Activated naive CD8-positive, alpha-beta T cell treated with anti-CD3 and anti-CD28 coated beads, Interleukin-2, amount 50 U/mL, for 24 hours (primary cell): ENCODE data around the gene SLC25A21.
"Not testable (repeated sequence)": the region's sequence is repeated elsewhere in the genome, so short reads cannot be mapped to it uniquely, and the experiment has no call there.

Source experiments
- ATAC-seq: fragments of 150-1000 bp; cut with Tn5 transposase; one replicate; pipeline ENCODE4 v1.10.0; 2021
- DNase-seq: peaks from one replicate; pipeline ENCODE4 v3.0.0; 2021
- H3K27ac Mint-ChIP-seq: one replicate; pipeline ENCODE4 v1.8.0; 2021; ENCODE audit warnings: mild to moderate bottlenecking, mixed read lengths
- H3K27me3 Mint-ChIP-seq: one replicate; pipeline ENCODE4 v1.8.0; 2021; ENCODE audit warnings: mixed read lengths
- H3K36me3 Mint-ChIP-seq: one replicate; pipeline ENCODE4 v1.8.0; 2021; ENCODE audit warnings: low read depth, mixed read lengths
- H3K4me1 Mint-ChIP-seq: one replicate; pipeline ENCODE4 v1.8.0; 2021; ENCODE audit warnings: mixed read lengths
- H3K4me3 Mint-ChIP-seq: one replicate; pipeline ENCODE4 v1.8.0; 2021; ENCODE audit warnings: mild to moderate bottlenecking, moderate library complexity, mixed read lengths
- H3K9me3 Mint-ChIP-seq: one replicate; pipeline ENCODE4 v1.8.0; 2021; ENCODE audit warnings: mixed read lengths

SLC25A21 gene

GRCh38 chr14:36997843-36998242, 174.6 kb downstream of the SLC25A21 start:
- no peak overlapping the region for H3K27ac Mint-ChIP-seq

GRCh38 chr14:36996857-36997590, 175.4 kb downstream of the SLC25A21 start:
- DNase-seq (no peak), ATAC-seq (no peak)
- Mint-ChIP-seq H3K27ac (no peak overlapping the region), H3K4me1 (no peaks in the 10 kb centered on the region), H3K36me3 (no peaks in the 10 kb centered on the region), H3K4me3 (no peak overlapping the region), H3K27me3 (no peaks in the 10 kb centered on the region), H3K9me3 (peaks cover 5% of the 10 kb centered on the region)

More at GRCh38 chr14:36997843-36998242, 174.6 kb downstream of the SLC25A21 start:
- H3K27me3 Mint-ChIP-seq, result no peaks in the 10 kb centered on the region
- H3K4me1 Mint-ChIP-seq, result no peaks in the 10 kb centered on the region
- no peak overlapping the region for H3K4me3 Mint-ChIP-seq
- peaks cover 5% of the 10 kb centered on the region for H3K9me3 Mint-ChIP-seq
- no peaks in the 10 kb centered on the region for H3K36me3 Mint-ChIP-seq
- DNase-seq (no peak), ATAC-seq (no peak)

- no peaks in the 10 kb centered on the region for H3K36me3 Mint-ChIP-seq
- DNase-seq (no peak), ATAC-seq (no peak)
- H3K27me3 Mint-ChIP-seq, result no peaks in the 10 kb centered on the region
- peaks cover 5% of the 10 kb centered on the region for H3K9me3 Mint-ChIP-seq
- no peaks in the 10 kb centered on the region for H3K4me1 Mint-ChIP-seq
- H3K4me3 Mint-ChIP-seq, result no peak overlapping the region
- H3K27ac Mint-ChIP-seq, result no peak overlapping the region
These were observed 176.1 kb downstream of the SLC25A21 start for GRCh38 chr14:36996133-36996856.

GRCh38 chr14:36989806-36990205, 182.6 kb downstream of the SLC25A21 start:
- Mint-ChIP-seq H3K36me3 (no peaks in the 10 kb centered on the region), H3K4me1 (no peaks in the 10 kb centered on the region)
- no peak for ATAC-seq

GRCh38 chr14:36988989-36989388, 183.4 kb downstream of the SLC25A21 start:
- H3K27me3 Mint-ChIP-seq, result no peaks in the 10 kb centered on the region
- no peak overlapping the region for H3K4me3 Mint-ChIP-seq
- no peak overlapping the region for H3K27ac Mint-ChIP-seq

More at GRCh38 chr14:36989806-36990205, 182.6 kb downstream of the SLC25A21 start:
- Mint-ChIP-seq H3K9me3 (peaks cover 11% of the 10 kb centered on the region), H3K4me3 (no peak overlapping the region), H3K27ac (no peak overlapping the region), H3K27me3 (no peaks in the 10 kb centered on the region)
- no peak for DNase-seq

GRCh38 chr14:36988568-36988967, 183.8 kb downstream of the SLC25A21 start:
- H3K36me3 Mint-ChIP-seq, result no peaks in the 10 kb centered on the region
- no peak overlapping the region for H3K4me3 Mint-ChIP-seq
- H3K27ac Mint-ChIP-seq, result no peak overlapping the region
- ATAC-seq (no peak), DNase-seq (no peak)
- no peaks in the 10 kb centered on the region for H3K4me1 Mint-ChIP-seq
- H3K9me3 Mint-ChIP-seq, result peaks cover 11% of the 10 kb centered on the region
- H3K27me3 Mint-ChIP-seq, result no peaks in the 10 kb centered on the region

More at GRCh38 chr14:36988989-36989388, 183.4 kb downstream of the SLC25A21 start:
- DNase-seq (no peak), ATAC-seq (no peak)
- Mint-ChIP-seq H3K4me1 (no peaks in the 10 kb centered on the region), H3K9me3 (peaks cover 11% of the 10 kb centered on the region), H3K36me3 (no peaks in the 10 kb centered on the region)

- Mint-ChIP-seq H3K36me3 (no peaks in the 10 kb centered on the region), H3K9me3 (peaks cover 11% of the 10 kb centered on the region), H3K4me1 (no peaks in the 10 kb centered on the region), H3K4me3 (no peak overlapping the region), H3K27ac (no peak overlapping the region), H3K27me3 (no peaks in the 10 kb centered on the region)
- no peak for ATAC-seq
- DNase-seq, result no peak
These were observed 186.0 kb downstream of the SLC25A21 start for GRCh38 chr14:36986407-36986806.

- DNase-seq (no peak), ATAC-seq (no peak)
- H3K36me3 Mint-ChIP-seq, result no peaks in the 10 kb centered on the region
- no peak overlapping the region for H3K27ac Mint-ChIP-seq
- no peak overlapping the region for H3K4me3 Mint-ChIP-seq
- H3K27me3 Mint-ChIP-seq, result no peaks in the 10 kb centered on the region
- no peaks in the 10 kb centered on the region for H3K4me1 Mint-ChIP-seq
- peaks cover 3% of the 10 kb centered on the region for H3K9me3 Mint-ChIP-seq
These were observed 190.4 kb downstream of the SLC25A21 start for GRCh38 chr14:36981832-36982529.

DNA sequence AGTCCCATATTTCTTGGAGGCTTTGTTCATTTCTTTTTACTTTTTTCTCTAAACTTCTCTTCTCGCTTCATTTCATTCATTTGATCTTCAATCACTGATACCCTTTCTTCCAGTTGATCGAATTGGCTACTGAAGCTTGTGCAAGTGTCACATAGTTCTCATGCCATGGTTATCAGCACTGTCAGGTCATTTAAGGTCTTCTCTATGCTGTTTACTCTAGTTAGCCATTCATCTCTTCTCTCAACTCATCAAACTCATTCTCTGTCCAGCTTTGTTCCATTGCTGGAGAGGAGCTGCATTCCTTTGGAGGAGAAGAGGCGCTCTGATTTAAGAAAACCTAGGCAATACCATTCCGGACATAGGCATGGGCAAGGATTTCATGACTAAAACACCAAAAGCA, 192.0 kb downstream of the SLC25A21 start:
- H3K4me1 Mint-ChIP-seq, H3K27me3 Mint-ChIP-seq, DNase-seq, H3K4me3 Mint-ChIP-seq, H3K9me3 Mint-ChIP-seq, ATAC-seq, H3K27ac Mint-ChIP-seq, H3K36me3 Mint-ChIP-seq: not testable (repeated sequence)

GRCh38 chr14:36979863-36980262, 192.5 kb downstream of the SLC25A21 start:
- no peaks in the 10 kb centered on the region for H3K36me3 Mint-ChIP-seq
- peaks cover 3% of the 10 kb centered on the region for H3K9me3 Mint-ChIP-seq
- H3K4me1 Mint-ChIP-seq, result no peaks in the 10 kb centered on the region
- no peak for DNase-seq
- H3K4me3 Mint-ChIP-seq, result no peak overlapping the region
- no peak for ATAC-seq
- no peak overlapping the region for H3K27ac Mint-ChIP-seq
- H3K27me3 Mint-ChIP-seq, result no peaks in the 10 kb centered on the region

GRCh38 chr14:36976571-36977023, 195.8 kb downstream of the SLC25A21 start:
- H3K9me3 Mint-ChIP-seq, result peaks cover 4% of the 10 kb centered on the region
- H3K4me3 Mint-ChIP-seq, result no peak overlapping the region
- no peak overlapping the region for H3K27ac Mint-ChIP-seq
- H3K27me3 Mint-ChIP-seq, result no peaks in the 10 kb centered on the region
- DNase-seq, result no peak
- no peaks in the 10 kb centered on the region for H3K4me1 Mint-ChIP-seq
- no peak for ATAC-seq
- no peaks in the 10 kb centered on the region for H3K36me3 Mint-ChIP-seq

GRCh38 chr14:36975834-36976233, 196.6 kb downstream of the SLC25A21 start:
- DNase-seq, result no peak
- no peak overlapping the region for H3K4me3 Mint-ChIP-seq
- no peak overlapping the region for H3K27ac Mint-ChIP-seq
- H3K9me3 Mint-ChIP-seq, result peaks cover 4% of the 10 kb centered on the region
- H3K36me3 Mint-ChIP-seq, result no peaks in the 10 kb centered on the region
- H3K27me3 Mint-ChIP-seq, result no peaks in the 10 kb centered on the region
- H3K4me1 Mint-ChIP-seq, result no peaks in the 10 kb centered on the region
- no peak for ATAC-seq

GRCh38 chr14:36974985-36975384, 197.4 kb downstream of the SLC25A21 start:
- H3K36me3 Mint-ChIP-seq, result no peaks in the 10 kb centered on the region
- H3K9me3 Mint-ChIP-seq, result peaks cover 4% of the 10 kb centered on the region
- no peaks in the 10 kb centered on the region for H3K27me3 Mint-ChIP-seq
- H3K4me3 Mint-ChIP-seq, result no peak overlapping the region
- DNase-seq (no peak), ATAC-seq (no peak)
- no peak overlapping the region for H3K27ac Mint-ChIP-seq
- H3K4me1 Mint-ChIP-seq, result no peaks in the 10 kb centered on the region

DNA sequence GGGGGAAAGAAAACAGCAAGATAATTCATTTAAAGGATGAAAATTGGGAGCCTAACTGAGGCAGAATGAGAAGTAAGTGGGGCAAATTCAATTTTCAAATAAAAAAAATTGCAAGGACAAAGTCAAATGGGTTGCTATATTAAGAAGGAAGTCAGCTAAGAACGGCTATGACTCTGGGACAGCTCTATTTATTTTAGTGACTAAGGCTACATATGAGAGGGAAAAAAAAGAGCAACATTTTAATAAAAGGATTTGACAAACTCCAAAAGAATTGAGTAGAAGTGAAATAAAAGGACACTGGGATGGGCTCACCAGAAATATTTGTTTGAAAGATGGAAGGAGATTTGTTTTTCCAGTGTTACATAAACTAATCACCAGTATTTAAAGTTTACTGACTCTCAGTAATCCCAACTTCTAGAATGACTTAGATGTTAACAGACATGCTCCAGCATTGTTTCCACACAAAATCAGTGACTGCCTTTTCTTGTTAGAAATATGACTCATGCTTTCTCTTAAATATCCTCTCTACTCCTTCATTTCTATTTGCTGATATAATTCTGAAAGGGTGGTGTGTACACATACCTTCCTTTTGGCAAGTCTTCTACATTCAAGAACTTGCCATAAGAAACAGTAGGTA, 198.5 kb downstream of the SLC25A21 start:
- Mint-ChIP-seq H3K4me1 (no peaks in the 10 kb centered on the region), H3K27me3 (no peaks in the 10 kb centered on the region), H3K4me3 (no peak overlapping the region), H3K27ac (no peak overlapping the region), H3K9me3 (peaks cover 4% of the 10 kb centered on the region), H3K36me3 (no peaks in the 10 kb centered on the region)
- DNase-seq (no peak), ATAC-seq (no peak)
